OCI-LY3 (cell line): ENCODE measurements around the gene TRIM54.
"Not testable (repeated sequence)": the region's sequence is repeated elsewhere in the genome, so short reads cannot be mapped to it uniquely, and the experiment has no call there.

Source experiments
- H2AFZ ChIP-seq: fragments of 200-600, 300-600 bp; shearing (Covaris generic); 2 replicates; pipeline ENCODE4 v1.6.0; 2014; ENCODE audit warnings: antibody characterized with exemption, low read depth, low read length
- H3K27ac ChIP-seq: fragments of 200-600, 300-600 bp; sonication (generic); 2 replicates; pipeline ENCODE4 v1.5.1; 2014; ENCODE audit warnings: mild to moderate bottlenecking, low read length, moderate library complexity, mixed read lengths
- H3K27me3 ChIP-seq: fragments of 200-600, 300-600 bp; sonication (generic); 2 replicates; pipeline ENCODE4 v1.6.1; 2014; ENCODE audit warnings: low read depth, low read length, mixed read lengths
- H3K36me3 ChIP-seq: fragments of 200-600, 300-600 bp; sonication (generic); replicated peaks from 2 replicates; pipeline ENCODE3; 2014; ENCODE audit warnings: low read depth, low read length, mixed read lengths
- H3K4me1 ChIP-seq: fragments of 300-600, 200-600 bp; sonication (generic); 2 replicates; pipeline ENCODE4 v1.6.1; 2014; ENCODE audit warnings: low read length, mixed read lengths
- H3K4me2 ChIP-seq: fragments of 200-600, 300-600 bp; sonication (generic); 2 replicates; pipeline ENCODE4 v1.6.1; 2014; ENCODE audit warnings: low read length, mixed read lengths
- H3K4me3 ChIP-seq: fragments of 300-600, 200-600 bp; sonication (generic); 2 replicates; pipeline ENCODE4 v1.5.1; 2014; ENCODE audit warnings: antibody characterized with exemption, mild to moderate bottlenecking, low read length, moderate library complexity
- H3K79me2 ChIP-seq: fragments of 300-600, 200-600 bp; shearing (Covaris generic); 2 replicates; pipeline ENCODE4 v1.6.1; 2014; ENCODE audit warnings: mild to moderate bottlenecking, low read length, mixed read lengths
- H3K9ac ChIP-seq: fragments of 300-600, 200-600 bp; shearing (Covaris generic); 2 replicates; pipeline ENCODE4 v1.6.0; 2014; ENCODE audit warnings: mild to moderate bottlenecking, low read length, moderate library complexity
- H3K9me3 ChIP-seq: fragments of 200-600, 300-600 bp; shearing (Covaris generic); 2 replicates; pipeline ENCODE4 v1.6.1; 2014; ENCODE audit warnings: low read length, mixed read lengths; ENCODE audit not compliant: insufficient read depth
- H4K20me1 ChIP-seq: fragments of 200-600, 300-600 bp; sonication (generic); 2 replicates; pipeline ENCODE4 v1.6.1; 2016; ENCODE audit warnings: low read length, mixed read lengths; ENCODE audit not compliant: insufficient read depth
- EZH2phosphoT487 ChIP-seq: fragments of 200-600 bp; shearing (Covaris generic); IDR thresholded peaks from 2 replicates; pipeline ENCODE4 v1.6.1; 2018; ENCODE audit warnings: antibody characterized with exemption, mixed run types, low read depth
- TF ChIP-seq, protein P1 (sequence below): fragments of 200-600, 300-600 bp; sonication (generic); IDR thresholded peaks from 2 replicates; pipeline ENCODE4 v1.5.1; 2014; ENCODE audit warnings: antibody characterized with exemption, low read length, low read depth

Gene TRIM54

DNA sequence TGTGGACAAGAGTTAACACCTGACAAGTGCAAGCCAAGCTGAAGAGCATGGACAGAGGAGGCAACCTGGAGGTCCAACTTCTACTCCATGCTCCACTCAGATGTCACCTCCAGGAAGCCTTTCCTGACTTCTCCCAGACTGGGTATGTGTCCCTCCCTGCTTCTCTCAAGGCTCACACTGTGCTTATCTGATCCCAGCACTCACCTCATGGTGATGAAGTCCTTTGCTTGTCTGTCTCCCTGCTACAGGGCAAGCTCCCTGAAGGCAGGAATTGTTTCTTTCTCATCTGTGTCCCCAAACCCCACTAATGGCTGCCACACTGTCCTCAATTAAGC, 16.7 kb upstream of the TRIM54 start:
- H3K4me1 ChIP-seq = peaks cover under 1% of the 10 kb centered on the region; the same call in 1 of the 2 replicates
- no peak overlapping the region for H3K4me2 ChIP-seq
- H3K9me3 ChIP-seq = no peaks in the 10 kb centered on the region
- no peak overlapping the region for H3K27ac ChIP-seq
- no peaks in the 10 kb centered on the region for H4K20me1 ChIP-seq
- H3K4me3 ChIP-seq = no peak overlapping the region
- H2AFZ ChIP-seq = no peak overlapping the region
- no peak overlapping the region for H3K9ac ChIP-seq
- peaks cover 45% of the 10 kb centered on the region for H3K27me3 ChIP-seq
- H3K79me2 ChIP-seq = no peaks in the 10 kb centered on the region
- H3K36me3 ChIP-seq = no peaks in the 10 kb centered on the region
- TF ChIP-seq EZH2phosphoT487 = no peak
- TF ChIP-seq, protein P1, sequence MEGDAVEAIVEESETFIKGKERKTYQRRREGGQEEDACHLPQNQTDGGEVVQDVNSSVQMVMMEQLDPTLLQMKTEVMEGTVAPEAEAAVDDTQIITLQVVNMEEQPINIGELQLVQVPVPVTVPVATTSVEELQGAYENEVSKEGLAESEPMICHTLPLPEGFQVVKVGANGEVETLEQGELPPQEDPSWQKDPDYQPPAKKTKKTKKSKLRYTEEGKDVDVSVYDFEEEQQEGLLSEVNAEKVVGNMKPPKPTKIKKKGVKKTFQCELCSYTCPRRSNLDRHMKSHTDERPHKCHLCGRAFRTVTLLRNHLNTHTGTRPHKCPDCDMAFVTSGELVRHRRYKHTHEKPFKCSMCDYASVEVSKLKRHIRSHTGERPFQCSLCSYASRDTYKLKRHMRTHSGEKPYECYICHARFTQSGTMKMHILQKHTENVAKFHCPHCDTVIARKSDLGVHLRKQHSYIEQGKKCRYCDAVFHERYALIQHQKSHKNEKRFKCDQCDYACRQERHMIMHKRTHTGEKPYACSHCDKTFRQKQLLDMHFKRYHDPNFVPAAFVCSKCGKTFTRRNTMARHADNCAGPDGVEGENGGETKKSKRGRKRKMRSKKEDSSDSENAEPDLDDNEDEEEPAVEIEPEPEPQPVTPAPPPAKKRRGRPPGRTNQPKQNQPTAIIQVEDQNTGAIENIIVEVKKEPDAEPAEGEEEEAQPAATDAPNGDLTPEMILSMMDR = no peak

DNA sequence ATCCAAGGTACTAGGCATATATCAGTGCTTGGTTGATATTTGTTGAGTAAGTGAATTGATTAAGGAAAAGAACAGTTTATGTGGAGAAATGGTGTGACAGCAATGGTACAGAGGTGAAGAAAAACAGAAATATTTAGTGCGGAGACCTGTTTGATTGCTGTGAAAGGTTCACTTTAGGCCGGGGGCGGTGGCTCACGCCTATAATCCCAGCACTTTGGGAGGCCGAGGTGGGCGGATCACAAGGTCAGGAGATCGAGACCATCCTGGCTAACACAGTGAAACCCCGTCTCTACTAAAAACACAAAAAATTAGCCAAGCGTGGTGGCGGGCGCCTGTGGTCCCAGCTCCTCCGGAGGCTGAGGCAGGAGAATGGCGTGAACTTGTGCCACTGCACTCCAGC, 13.9 kb upstream of the TRIM54 start:
- H3K4me2 ChIP-seq, H3K4me1 ChIP-seq, H3K4me3 ChIP-seq, H3K9ac ChIP-seq, H3K27ac ChIP-seq, H4K20me1 ChIP-seq, H3K79me2 ChIP-seq, H3K36me3 ChIP-seq, H2AFZ ChIP-seq, H3K9me3 ChIP-seq: not testable (repeated sequence)
- peaks cover 25% of the 10 kb centered on the region for H3K27me3 ChIP-seq

DNA sequence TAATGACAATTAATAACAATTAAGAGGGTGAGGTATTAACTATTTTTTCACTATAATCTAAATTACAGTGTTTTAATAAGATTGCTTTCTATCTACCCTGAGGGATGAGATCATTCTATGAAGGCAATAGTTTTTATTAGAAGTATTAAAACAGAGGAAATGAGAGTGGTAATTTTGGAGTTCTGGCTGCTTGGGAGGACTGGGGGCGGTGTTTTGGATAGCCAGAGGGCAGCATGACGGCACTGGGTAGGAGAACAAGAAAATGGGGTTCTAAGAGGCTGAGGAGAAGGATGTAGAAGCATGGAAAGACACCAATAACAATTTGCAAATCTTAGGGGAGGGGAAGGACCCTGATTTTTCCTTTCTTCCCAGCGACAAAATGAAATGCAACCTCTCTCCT, 12.1 kb upstream of the TRIM54 start:
- no peak overlapping the region for H3K4me3 ChIP-seq
- peaks cover 6% of the 10 kb centered on the region; the same call in 1 of the 2 replicates for H3K4me1 ChIP-seq
- H3K79me2 ChIP-seq = no peaks in the 10 kb centered on the region
- no peak overlapping the region for H3K4me2 ChIP-seq
- H3K9me3 ChIP-seq = no peaks in the 10 kb centered on the region
- no peak overlapping the region for H3K9ac ChIP-seq
- H3K27ac ChIP-seq = no peak overlapping the region
- no peaks in the 10 kb centered on the region for H3K36me3 ChIP-seq
- H3K27me3 ChIP-seq = peaks cover 21% of the 10 kb centered on the region
- H4K20me1 ChIP-seq = no peaks in the 10 kb centered on the region
- H2AFZ ChIP-seq = no peak overlapping the region
- no peak for TF ChIP-seq EZH2phosphoT487
- TF ChIP-seq, protein P1 = no peak

DNA sequence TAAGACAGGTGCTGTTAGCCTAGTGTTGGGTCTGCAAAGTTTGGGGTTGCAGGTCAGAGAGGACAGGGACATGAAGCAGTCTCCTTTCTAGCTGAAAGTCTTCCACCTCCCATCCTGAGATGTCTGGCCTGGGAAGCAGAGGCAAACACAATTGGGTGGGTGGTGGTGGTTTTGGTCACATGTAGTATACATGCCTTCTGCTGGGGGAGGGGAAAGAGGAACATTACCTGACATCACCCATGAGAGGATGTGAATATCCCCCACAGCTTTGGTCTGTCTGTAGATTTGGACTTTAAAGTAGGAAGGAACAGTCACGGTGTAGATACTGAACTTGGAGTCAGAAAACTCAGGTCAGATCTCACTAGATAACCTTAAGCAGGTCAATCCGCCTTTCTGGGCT, 11.6 kb upstream of the TRIM54 start:
- Histone ChIP-seq H3K4me3 (no peak overlapping the region), H3K27me3 (peaks cover 21% of the 10 kb centered on the region), H3K4me2 (no peak overlapping the region), H3K9me3 (no peaks in the 10 kb centered on the region), H3K79me2 (no peaks in the 10 kb centered on the region), H3K4me1 (peaks cover 6% of the 10 kb centered on the region; the same call in 1 of the 2 replicates), H3K27ac (no peak overlapping the region), H3K9ac (no peak overlapping the region), H3K36me3 (no peaks in the 10 kb centered on the region), H2AFZ (no peak overlapping the region; the same call in 1 of the 2 replicates), H4K20me1 (no peaks in the 10 kb centered on the region)
- TF ChIP-seq, protein P1 = no peak
- TF ChIP-seq EZH2phosphoT487 = no peak
